Coronary artery (tissue), 2 donors: ENCODE measurements around the gene NODAL.

ENCODE experiments used
- DNase-seq: peaks from one replicate; pipeline ENCODE4 v3.0.0-alpha.2; 2017; ENCODE audit warnings: low spot score
- H3K27ac ChIP-seq, 2 donors: fragments of 200-600 bp; sonication (generic); one replicate each; pipeline ENCODE4 v1.5.1; 2016 to 2019
- H3K4me3 ChIP-seq: fragments of 200-600 bp; sonication (generic); 2 replicates; pipeline ENCODE4 v1.5.1; 2016; ENCODE audit warnings: mild to moderate bottlenecking, moderate library complexity
- TF ChIP-seq, protein P1 (sequence below): fragments of 200-600 bp; sonication (generic); IDR thresholded peaks from one replicate; pipeline ENCODE4 v1.5.1; 2019; ENCODE audit warnings: antibody characterized with exemption

NODAL gene

DNA sequence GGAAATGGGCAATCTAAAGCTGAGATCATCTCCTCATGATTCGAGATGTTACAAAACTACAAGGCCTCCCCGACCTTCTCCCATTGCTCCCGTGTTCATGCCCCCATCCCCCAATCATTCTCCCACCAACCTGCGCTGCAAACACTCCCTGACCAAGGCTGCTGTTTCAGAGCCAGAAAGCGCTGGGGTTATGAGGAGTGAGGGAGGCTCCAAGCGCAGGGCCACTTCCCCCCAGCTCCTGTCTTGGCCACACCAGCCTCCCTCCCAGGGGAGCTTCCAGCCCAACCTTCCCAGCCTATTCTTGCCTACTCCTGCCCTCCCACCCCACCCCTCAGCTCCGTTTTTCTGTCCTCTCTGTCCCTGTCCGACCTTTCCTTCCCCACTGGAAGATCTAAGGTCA is 14.7 kb upstream of the NODAL start:
- TF ChIP-seq, protein P1, sequence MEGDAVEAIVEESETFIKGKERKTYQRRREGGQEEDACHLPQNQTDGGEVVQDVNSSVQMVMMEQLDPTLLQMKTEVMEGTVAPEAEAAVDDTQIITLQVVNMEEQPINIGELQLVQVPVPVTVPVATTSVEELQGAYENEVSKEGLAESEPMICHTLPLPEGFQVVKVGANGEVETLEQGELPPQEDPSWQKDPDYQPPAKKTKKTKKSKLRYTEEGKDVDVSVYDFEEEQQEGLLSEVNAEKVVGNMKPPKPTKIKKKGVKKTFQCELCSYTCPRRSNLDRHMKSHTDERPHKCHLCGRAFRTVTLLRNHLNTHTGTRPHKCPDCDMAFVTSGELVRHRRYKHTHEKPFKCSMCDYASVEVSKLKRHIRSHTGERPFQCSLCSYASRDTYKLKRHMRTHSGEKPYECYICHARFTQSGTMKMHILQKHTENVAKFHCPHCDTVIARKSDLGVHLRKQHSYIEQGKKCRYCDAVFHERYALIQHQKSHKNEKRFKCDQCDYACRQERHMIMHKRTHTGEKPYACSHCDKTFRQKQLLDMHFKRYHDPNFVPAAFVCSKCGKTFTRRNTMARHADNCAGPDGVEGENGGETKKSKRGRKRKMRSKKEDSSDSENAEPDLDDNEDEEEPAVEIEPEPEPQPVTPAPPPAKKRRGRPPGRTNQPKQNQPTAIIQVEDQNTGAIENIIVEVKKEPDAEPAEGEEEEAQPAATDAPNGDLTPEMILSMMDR: no peak
- DNase-seq: no peak
- no peak overlapping the region for H3K27ac ChIP-seq
- no peak overlapping the region for H3K4me3 ChIP-seq

DNA sequence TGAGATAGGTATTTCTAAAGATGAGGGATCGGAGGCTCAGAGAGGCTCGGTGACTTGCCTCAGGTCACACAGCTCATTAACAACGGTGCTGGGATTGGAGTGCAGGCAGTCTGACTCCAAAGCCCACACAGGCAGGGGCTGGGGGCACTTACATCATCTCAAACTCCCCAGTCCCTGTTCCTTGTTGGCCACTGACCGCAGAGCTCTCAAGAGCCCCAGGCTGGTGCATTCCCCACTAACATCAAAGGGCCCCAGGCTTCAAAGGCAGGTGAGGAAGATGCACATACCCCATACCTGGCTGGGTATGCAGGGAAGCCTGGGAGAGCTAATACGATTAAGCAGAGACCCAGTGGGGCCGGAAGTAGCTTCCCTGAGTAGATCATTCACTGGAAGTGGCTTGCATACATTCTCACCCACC is 13.7 kb upstream of the NODAL start:
- Histone ChIP-seq H3K27ac (no peak overlapping the region), H3K4me3 (no peak overlapping the region)
- TF ChIP-seq, protein P1: no peak
- DNase-seq: no peak

DNA sequence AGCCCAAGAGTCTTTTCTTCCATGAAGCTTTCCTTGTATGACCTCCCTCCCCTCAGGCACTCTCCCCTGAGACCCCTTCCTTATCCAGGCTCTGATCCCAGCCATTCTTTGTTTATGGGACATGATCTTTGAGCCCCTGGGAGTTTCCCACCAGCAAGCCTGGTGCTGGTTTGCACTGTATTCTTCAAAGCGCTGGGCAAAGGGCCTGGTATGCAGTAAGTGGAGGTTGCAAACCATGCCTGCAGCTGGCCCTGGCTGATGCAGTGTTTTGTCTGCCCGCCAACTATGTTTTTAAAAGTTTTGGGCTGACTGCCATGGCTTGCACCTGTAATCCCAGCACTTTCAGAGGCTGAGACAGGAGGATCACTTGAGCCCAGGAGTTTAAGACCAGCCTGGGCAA is 6.8 kb upstream of the NODAL start:
- Histone ChIP-seq H3K4me3 (no peak overlapping the region), H3K27ac (no peak overlapping the region)
- TF ChIP-seq, protein P1: no peak
- no peak for DNase-seq

DNA sequence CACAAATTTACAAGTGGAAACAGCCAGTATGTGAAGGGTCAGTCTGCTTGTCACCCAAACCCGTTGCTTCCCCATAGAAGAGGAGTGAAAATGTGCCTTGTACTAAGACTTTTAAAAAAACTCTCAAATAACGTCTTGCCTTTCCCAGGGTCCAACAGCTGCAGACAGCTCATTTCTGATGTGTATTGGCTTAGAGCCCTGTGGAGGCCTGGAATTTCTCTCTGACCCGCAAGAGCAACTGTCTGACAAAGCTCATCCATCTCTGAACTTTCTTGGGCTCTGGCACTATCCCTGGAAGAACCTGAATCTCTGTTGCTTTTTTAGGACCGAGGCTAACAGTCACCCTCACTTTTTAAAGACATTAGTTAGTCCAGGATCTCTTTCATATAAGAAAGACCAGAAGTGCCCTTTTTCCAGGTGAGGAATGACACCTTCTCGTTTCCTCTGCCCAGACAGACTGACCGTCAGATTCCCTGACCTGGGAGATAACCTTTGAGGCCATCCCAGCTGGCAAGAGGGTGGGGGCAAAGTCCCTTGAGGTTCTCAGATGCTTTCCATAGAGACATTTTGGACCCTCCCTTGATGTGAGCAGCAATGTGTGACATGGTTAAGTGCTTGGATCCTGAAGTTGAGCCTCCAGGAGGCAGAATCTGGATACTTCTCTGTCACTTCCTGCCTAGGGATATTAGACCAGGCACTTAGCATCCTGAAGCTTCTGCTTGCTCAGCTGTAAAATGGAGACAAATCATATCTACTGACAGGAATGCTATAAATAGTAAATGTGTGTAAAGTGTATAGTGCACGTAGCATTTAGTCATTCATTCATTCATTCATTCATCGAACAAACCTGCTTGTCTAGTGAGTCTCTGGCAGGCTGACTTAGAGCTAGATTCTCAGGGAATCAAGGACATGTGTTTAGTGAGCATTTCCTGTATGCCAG is 4.5 kb upstream of the NODAL start:
- no peak overlapping the region for H3K27ac ChIP-seq
- H3K4me3 ChIP-seq: no peak overlapping the region
- no peak for DNase-seq
- TF ChIP-seq, protein P1: no peak

DNA sequence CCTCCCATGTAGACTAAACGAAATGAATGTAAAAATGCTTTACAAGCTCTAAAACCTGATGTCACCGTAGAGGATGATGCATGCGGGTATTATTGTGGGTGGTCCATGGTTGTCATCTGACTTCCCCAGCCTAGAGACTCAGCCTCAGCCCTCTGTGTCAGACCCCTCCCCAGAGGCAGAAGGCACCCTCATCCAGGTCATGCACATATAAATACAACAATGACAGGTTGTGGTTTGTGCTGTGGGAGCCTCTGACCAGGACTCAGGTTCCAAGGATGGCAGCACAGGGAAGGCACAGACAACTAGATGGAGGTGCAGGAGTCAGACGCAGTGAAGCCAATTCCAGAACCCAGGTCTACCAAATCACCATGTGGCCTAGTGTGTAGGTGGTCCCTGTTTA is 3.3 kb upstream of the NODAL start:
- no peak for DNase-seq
- TF ChIP-seq, protein P1: no peak
- Histone ChIP-seq H3K27ac (no peak overlapping the region), H3K4me3 (no peak overlapping the region)

DNA sequence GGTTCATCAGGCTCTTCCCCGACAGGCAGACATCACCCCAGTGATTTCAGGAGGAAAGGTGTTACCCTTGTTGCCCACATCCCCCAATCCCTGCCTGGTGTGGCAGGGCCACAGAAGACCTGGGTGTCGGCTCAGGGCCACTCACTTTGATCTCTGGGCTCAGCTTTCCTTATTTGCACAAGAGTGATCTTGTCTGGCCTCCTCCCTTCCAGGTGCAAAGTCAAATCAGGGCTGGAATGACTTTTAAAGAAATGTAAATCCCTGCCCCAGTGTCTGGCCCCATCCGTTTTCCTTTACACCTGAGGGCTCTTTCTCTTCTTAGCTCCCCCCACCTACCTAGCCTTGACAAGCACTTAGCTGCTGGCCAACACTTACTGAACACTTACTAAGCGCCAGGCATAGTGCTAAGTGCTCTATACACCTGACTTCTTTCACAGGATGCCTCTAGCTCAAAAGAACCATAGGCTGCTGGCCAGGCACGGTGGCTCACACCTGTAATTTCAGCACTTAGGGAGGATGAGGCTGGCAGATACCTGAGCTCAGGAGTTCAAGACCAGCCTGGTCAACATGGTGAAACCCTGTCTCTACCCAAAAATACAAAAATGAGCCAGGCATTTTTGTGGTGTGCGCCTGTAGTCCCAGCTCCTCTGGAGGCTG is 979 bp upstream of the NODAL start:
- no peak for DNase-seq
- TF ChIP-seq, protein P1: no peak
- Histone ChIP-seq H3K27ac (no peak overlapping the region), H3K4me3 (no peak overlapping the region)
